ENCODE results near the gene C1orf74. TPM values are rescaled to one million over a fixed set of nuclear protein-coding genes. Genes with fewer than 3 reads are reported as not detected.
A peak's percentile ranks its signal among the peaks of the same experiment; 100 is the strongest.

The C1orf74 gene
- total RNA-seq, 1 donor, result 3.6 TPM

GRCh38 chr1:209805875-209806760, 21.8 kb upstream of the C1orf74 start, which contains the start of gene IRF6:
IRF6 (minus strand) TSS chr1:209806142; CDS start chr1:209801413, 4,729 bp downstream.
- peak within 1 kb of the TSS; percentile 53 for H3K4me3 ChIP-seq (ENCODE audit: low read depth, low read length)
- peak; percentile 59 for DNase-seq (ENCODE audit: low read depth)
- TF ChIP-seq CTCF (IDR thresholded peaks at IDR 0.05; ENCODE audit: insufficient read depth, low read length), result no peak

GRCh38 chr1:209805341-209805781, 21.0 kb upstream of the C1orf74 start:
- TF ChIP-seq CTCF (IDR thresholded peaks at IDR 0.05; ENCODE audit: insufficient read depth, low read length), result no peak
- DNase-seq (ENCODE audit: low read depth), result no peak
- peak overlapping the region; percentile 53 for H3K4me3 ChIP-seq (ENCODE audit: low read depth, low read length)

- no peak for DNase-seq (ENCODE audit: low read depth)
- no peak for TF ChIP-seq CTCF (IDR thresholded peaks at IDR 0.05; ENCODE audit: insufficient read depth, low read length)
- H3K4me3 ChIP-seq (ENCODE audit: low read depth, low read length), result no peak overlapping the region
Observed at GRCh38 chr1:209803568-209803967, 19.2 kb upstream of the C1orf74 start.

GRCh38 chr1:209802780-209803152, 18.4 kb upstream of the C1orf74 start:
- no peak overlapping the region for H3K4me3 ChIP-seq (ENCODE audit: low read depth, low read length)
- TF ChIP-seq CTCF (IDR thresholded peaks at IDR 0.05; ENCODE audit: insufficient read depth, low read length), result no peak
- no peak for DNase-seq (ENCODE audit: low read depth)

GRCh38 chr1:209802117-209802779, 17.9 kb upstream of the C1orf74 start:
- no peak overlapping the region for H3K4me3 ChIP-seq (ENCODE audit: low read depth, low read length)
- TF ChIP-seq CTCF (IDR thresholded peaks at IDR 0.05; ENCODE audit: insufficient read depth, low read length), result no peak
- DNase-seq (ENCODE audit: low read depth), result peak; percentile 31

GRCh38 chr1:209800984-209801834, 16.9 kb upstream of the C1orf74 start:
- H3K4me3 ChIP-seq (ENCODE audit: low read depth, low read length), result no peak overlapping the region
- TF ChIP-seq CTCF (IDR thresholded peaks at IDR 0.05; ENCODE audit: insufficient read depth, low read length), result no peak
- DNase-seq (ENCODE audit: low read depth), result peak; percentile 68
